NCI-H1436 (cell line): Measurements from ENCODE around the gene HRH1.
"Not testable (repeated sequence)": the region's sequence is repeated elsewhere in the genome, so short reads cannot be mapped to it uniquely, and the experiment has no call there.

Experiments
- DNase-seq: peaks from one replicate; lab custom pipeline; 2025; lab: John Stamatoyannopoulos, UW

The HRH1 gene

DNA sequence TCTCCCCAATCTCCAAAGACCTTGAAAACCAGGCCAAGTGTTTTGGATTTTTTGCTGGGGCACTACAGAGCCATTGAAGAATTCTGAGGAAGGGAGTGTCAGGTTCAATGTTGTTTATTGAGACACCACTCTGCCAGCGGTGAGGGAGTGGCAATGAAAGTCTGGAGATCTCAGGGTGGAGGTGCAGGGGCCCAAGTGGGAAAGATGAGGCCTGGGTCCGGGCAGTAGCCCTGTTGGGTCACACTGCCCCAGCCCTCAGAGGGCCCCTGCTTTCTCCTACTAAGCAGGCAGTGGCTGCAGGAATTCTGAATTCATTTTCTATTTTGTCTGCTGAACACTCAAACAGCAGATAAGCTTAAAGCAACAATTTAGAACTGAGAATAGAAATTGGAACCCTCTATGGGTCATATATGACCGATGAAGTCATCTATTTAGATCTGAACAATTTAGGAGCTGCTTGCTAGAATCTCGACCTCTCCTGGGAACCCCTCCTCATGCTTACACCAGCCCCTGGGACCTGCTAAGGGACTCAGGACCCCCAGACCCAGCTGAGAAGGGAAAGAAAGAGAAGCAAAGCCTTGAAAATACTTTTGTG lies 17.9 kb downstream of the HRH1 start:
- DNase-seq, result no peak

- no peak for DNase-seq
Observed at GRCh38 chr3:11173828-11174465, 19.7 kb downstream of the HRH1 start.

- no peak for DNase-seq
Observed at GRCh38 chr3:11178421-11178820, 24.1 kb downstream of the HRH1 start.

- not testable (repeated sequence) for DNase-seq
Observed at GRCh38 chr3:11184328-11184969, 30.2 kb downstream of the HRH1 start.

DNA sequence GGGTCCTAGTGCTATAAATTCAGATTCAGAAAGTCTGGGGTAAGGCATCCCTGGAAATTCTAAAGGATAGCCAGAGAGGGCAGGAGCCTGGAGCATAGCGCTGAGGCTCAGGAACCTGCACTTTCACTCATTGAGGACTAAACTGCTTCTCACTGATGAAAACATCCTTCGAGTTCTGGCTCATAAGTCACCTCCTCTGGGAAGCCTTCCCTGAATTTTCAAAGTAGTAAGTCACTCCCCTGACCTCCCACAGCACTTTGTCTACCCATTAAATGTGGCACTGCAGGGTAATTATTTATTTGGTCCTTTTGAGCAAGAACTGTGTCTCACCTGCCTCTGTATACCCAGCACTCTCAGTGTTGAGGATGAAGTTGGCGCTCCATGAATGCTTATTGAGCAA lies 30.9 kb downstream of the HRH1 start:
- DNase-seq, result no peak

DNA sequence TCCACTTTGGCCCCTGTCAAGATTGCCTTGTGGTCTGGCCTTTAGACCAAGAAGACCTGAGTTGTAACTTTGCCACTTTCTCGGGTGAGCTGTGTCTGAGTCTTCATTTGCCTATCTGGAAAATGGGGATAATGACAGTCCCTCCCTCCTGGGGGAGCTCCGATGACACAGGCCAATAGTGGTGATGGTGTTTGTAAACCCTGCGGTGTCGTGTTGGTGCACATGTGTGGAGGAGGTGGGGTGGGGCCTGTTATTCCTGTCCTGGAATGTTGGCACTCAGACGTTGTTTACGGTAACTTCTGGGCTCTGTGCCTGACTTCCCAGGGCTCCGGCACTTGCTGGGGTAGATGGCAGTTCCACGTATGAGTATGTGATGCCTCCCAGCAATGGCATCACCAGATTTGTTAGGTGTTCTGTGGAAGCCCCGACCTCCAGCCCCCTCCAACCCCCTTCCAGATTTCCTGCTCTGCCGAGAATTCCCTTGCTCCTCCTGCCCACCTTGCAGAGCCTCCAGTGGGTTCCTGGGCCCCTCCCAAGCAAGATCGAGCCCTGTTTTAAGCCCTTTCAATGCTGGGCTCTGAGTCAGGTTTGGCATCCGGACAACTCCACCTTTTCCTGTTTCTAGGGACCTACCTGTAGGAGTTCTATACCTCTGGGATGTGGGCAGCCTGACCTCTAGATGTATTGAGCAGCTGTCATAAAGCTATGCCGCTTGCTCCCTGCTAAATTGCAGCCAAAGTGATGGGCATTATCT lies 31.4 kb downstream of the HRH1 start:
- no peak for DNase-seq

DNA sequence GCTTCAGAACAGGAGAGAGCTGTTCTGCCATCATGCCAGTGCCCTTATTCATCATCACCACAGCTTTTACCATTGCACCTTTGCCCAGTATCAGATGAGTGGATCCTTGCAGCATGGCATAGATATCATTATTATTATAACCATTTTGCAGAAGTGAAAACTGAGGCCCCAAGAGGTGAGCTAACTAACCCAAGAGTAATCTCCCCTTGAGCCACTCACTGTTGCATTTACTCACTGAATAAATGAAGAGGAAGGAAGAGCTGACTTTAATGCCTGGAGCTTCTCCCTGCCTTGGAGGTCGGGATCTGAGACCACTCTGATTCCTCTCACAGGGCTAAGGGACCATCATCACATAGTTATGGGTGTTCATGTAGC lies 32.0 kb downstream of the HRH1 start:
- DNase-seq, result no peak

DNA sequence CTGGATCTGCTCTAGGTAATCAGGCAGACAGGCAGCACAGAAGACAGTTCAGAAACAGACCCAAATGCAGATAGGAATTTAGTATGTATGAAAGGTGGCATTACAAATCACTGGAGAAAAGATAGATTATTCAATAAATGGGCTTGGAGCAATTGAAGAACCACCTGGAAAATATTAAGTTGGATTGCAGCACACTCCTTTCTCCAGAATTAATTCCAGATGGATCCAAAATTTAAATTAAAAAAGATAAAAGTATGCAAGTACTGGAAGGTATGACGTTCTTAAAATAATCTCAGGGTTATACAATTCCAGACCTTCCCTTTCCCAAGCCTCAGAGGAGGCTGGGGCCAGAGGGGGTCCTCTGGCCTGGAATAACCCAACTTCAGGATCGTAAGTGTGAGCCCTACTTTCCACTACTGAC lies 32.5 kb downstream of the HRH1 start:
- DNase-seq, result no peak

DNA sequence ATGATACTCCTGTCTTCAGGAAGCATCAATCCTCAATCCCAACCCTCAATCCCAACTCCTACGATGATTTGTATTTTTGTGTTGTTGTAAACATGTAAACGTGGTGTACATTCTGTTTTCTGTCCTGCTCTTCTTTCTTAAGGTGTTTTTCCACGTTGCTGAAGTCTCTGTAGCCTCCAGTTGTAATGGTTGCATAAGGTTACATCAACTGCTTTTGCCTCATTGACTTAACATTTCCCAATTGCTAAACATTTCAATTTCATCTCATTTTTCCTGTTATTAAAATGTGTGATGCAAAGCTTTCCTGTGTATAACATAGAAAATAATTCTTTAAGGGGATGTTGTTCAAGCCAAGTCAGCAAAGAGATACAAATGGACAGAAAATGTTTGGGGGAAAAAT lies 33.4 kb downstream of the HRH1 start:
- no peak for DNase-seq

- no peak for DNase-seq
Observed at GRCh38 chr3:11188231-11188630, 33.9 kb downstream of the HRH1 start.

GRCh38 chr3:11195201-11195600 lies 40.9 kb downstream of the HRH1 start:
- DNase-seq, result no peak

- DNase-seq, result no peak
Observed at GRCh38 chr3:11195721-11196332, 41.5 kb downstream of the HRH1 start.

GRCh38 chr3:11197484-11197883 lies 43.2 kb downstream of the HRH1 start:
- no peak for DNase-seq

- no peak for DNase-seq
Observed at GRCh38 chr3:11198070-11198469, 43.8 kb downstream of the HRH1 start.

GRCh38 chr3:11198495-11198894 lies 44.2 kb downstream of the HRH1 start:
- no peak for DNase-seq

- no peak for DNase-seq
Observed at GRCh38 chr3:11199902-11200845, 45.9 kb downstream of the HRH1 start.

DNA sequence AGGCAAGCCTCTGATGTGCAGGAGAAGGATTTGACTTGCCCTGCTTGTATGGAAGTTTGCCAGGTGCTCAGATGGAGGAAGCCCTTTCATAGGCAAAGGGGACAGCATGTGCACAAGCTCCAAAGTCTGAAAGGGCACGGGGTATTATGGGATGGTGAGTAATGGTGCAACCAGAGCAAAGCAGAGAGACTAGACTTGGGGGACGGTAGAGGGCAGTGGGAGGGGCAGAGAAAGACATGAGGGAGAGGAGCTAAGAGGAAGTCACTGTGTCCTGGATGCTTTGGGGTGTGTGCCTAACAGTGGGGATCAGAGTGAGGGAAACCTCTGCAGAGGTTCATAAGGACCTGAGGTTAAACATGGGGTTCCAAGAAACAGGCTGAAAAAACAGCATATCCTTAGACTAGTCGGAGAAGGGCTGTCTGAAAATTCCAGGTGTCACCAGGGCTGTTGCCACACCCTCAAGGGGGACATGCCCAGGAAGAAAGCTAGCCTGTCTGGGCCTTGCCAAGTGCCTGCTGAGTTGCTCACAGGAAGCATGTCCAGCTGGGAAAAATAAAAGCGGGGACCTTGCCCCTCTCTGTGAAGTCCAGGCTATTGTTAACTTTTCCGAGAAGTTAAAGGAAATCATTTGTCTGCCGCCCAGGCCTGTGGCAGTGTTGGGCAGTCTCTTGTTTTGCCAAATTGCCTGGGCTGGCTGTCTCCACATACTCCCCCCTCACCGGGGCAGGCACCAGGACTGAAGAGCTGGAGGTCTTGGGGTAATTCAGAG lies 47.1 kb downstream of the HRH1 start:
- no peak for DNase-seq

GRCh38 chr3:11203961-11204360 lies 49.7 kb downstream of the HRH1 start:
- DNase-seq, result no peak

- no peak for DNase-seq
Observed at GRCh38 chr3:11204697-11205348, 50.5 kb downstream of the HRH1 start.

- DNase-seq, result not testable (repeated sequence)
Observed at GRCh38 chr3:11205881-11206280, 51.6 kb downstream of the HRH1 start.
